ENCODE data around the gene RAP1A. TPM values are rescaled to one million over a fixed set of nuclear protein-coding genes. Genes with fewer than 3 reads are reported as not detected.

RAP1A gene
- total RNA-seq, 4 donors from 2014 or later = 49.3 to 82.6 (median 70.8) TPM

DNA sequence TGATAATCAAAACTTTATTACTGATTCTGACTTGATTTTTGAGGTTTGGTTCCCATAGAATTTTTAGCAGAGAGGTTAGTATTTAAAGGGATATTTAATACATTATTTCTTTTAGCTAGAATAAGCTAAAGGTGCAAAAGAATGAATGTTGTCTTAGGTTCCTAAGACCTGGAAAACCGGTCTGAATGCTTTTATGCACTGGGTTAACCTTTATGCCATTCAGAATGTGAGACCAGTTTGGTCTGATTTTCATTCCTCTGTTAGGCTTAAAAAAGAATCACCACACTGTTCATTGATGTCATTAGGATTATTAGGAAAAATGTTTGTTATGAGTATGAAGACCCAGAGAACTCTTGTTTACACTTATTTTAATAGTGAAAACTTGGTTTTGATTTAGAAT is 30.1 kb downstream of the RAP1A start:
- ATAC-seq (ENCODE audit: low FRiP score) (no peak), DNase-seq (ENCODE audit: low spot score) (no peak)
- TF ChIP-seq, protein P1, sequence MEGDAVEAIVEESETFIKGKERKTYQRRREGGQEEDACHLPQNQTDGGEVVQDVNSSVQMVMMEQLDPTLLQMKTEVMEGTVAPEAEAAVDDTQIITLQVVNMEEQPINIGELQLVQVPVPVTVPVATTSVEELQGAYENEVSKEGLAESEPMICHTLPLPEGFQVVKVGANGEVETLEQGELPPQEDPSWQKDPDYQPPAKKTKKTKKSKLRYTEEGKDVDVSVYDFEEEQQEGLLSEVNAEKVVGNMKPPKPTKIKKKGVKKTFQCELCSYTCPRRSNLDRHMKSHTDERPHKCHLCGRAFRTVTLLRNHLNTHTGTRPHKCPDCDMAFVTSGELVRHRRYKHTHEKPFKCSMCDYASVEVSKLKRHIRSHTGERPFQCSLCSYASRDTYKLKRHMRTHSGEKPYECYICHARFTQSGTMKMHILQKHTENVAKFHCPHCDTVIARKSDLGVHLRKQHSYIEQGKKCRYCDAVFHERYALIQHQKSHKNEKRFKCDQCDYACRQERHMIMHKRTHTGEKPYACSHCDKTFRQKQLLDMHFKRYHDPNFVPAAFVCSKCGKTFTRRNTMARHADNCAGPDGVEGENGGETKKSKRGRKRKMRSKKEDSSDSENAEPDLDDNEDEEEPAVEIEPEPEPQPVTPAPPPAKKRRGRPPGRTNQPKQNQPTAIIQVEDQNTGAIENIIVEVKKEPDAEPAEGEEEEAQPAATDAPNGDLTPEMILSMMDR (IDR thresholded peaks at IDR 0.05) = no peak

DNA sequence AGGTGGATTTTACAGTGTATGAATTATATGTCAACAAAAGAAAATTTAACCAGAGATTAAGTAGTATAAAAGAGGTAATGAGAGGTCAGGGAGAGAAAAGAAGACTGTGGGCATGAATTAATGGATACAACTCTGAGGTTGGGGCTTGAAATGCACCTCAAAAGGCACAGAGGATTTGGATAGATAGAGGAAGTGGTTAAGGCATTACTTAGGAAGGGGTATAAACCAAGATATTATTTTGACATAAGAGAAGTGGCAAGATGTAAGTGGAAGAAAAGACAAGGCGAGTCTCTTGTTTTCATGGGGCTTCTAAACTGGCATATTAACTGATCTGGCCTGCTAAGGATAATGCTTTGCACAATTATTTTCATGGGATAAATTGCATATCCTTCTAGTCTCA is 34.1 kb downstream of the RAP1A start:
- DNase-seq (ENCODE audit: low spot score) (no peak), ATAC-seq (ENCODE audit: low FRiP score) (no peak)
- TF ChIP-seq, protein P1 (IDR thresholded peaks at IDR 0.05) = no peak

DNA sequence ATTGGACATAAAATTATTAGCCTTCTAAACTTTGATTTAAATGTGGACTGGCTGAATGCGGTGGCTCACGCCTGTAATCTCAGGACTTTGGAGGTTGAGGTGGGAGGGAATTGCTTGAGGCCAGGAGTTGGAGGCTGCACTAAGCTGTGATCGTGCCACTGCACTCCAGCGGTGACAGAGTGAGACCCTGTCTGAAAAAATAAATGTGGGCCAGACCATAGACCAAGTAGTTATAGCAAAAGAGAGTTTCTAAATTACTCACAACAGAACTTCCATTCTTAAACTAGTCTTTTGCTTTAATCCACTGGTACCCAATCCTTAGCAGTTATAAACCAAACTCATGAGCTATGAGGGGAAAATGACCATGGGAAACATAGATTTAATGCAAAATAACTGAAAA is 35.2 kb downstream of the RAP1A start:
- DNase-seq (ENCODE audit: low spot score) (no peak), ATAC-seq (ENCODE audit: low FRiP score) (no peak)
- TF ChIP-seq, protein P1 (IDR thresholded peaks at IDR 0.05) = no peak

DNA sequence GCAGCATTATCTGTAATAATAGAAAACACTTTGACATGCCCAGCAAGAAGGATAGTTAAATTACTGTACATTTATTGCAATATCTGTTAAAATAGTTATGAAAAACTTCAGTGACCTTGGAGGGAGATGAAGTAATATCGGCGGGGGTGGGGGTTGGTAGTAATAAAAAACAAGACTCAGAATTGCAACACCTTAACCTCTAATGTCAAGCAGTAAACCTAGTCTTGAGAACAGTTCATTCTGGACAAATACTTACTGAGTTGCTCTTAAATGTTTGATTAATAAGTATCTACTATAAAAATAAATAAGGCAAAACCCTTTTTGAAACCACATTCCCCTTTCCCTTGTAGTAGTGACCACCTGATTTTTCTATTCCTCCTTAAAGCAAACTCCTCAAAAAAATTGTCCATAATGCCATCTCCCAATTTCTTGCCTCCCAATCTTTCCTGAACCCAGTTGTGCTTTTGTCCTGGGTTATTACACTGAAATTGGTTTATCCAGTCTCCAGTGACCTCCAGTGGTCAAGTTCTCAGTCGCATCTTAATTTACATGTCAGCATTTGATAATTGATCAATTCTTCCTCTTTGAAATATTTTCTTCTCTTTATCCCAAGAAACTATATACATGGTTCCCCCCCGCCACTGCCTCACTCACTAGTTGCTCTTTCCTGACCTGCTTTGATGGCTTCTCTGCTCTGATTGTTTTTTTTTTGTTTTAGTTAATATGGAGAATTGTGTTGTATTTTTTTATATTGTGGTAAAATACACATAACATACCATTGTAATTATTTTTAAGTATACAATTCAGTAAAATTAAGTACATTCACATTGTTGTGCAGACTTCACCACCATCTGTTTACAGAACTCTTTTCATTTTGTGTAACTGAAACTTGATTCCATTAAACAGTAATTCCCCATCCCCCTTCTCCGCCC is 36.8 kb downstream of the RAP1A start:
- TF ChIP-seq, protein P1 (IDR thresholded peaks at IDR 0.05) = no peak
- no peak for DNase-seq (ENCODE audit: low spot score)
- peak; percentile 78 for ATAC-seq (ENCODE audit: low FRiP score)

DNA sequence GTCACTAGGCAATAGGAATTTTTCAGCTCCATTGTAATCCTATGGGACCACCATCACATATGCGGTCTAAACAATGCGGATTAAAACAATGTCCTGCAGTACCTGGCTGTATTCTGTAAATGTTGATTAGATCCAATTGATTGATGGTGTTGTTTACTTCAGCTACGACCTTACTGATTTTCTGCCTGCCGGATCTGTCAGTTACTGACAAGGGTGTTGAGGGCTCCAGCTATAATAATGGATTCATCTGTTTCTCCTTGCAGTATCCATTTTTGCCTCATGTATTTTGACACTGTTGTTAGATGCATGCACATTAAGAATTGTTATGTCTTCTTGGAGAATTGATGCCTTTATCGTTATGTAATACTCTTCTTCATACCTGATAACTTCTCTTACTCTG is 39.0 kb downstream of the RAP1A start:
- DNase-seq (ENCODE audit: low spot score) (no peak), ATAC-seq (ENCODE audit: low FRiP score) (no peak)
- TF ChIP-seq, protein P1 (IDR thresholded peaks at IDR 0.05) = no peak

DNA sequence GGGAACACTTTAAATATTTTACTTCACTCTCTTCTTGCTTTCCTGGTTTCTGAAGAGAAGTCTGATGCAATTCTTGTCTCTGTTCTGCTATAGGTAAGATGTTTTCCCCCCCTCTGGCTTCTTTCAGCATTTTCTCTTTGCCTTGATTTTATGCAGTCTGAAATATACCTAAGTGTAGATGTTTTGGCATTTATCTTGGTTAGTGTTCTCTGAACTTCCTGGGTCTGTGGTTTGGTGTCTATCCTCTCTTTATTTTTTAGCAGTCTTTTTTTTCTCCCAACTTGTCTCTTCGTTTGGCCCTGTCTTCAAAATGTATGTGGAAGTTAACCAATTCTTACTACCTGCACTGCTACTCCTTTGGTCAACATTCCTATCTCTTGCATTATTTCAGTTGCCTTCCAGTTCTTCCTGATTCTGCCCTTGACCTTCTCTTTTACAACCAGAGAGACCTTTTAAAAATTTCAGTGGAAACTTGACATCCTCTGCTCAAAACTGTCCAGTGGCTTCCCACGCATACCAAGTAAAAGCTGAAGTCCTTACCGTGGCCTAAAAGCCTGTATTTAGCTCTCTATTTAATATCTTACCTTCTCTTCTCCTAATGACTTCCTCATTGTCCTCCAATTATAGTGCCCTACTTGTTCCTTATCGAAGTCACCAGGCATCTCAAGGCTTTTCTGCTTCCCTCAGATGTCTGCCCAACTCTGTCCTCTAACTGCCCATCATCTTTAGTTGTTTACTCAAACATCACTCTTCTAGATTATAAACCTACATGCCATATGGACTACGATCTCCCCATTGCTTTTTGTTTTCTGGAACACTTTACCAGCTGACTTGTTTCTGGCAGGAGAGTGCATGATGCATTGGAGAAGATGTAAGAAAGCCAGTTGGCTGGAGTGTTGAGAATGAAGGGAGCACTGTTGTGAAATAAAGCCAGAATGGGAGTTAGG is 40.9 kb downstream of the RAP1A start:
- no peak for ATAC-seq (ENCODE audit: low FRiP score)
- TF ChIP-seq, protein P1 (IDR thresholded peaks at IDR 0.05) = no peak
- DNase-seq (ENCODE audit: low spot score) = no peak
